Ovary (tissue), 9 donors: ENCODE results near the gene ALDH1A1. TPM values are rescaled to one million over a fixed set of nuclear protein-coding genes. Genes with fewer than 3 reads are reported as not detected.

Source experiments
- DNase-seq, 5 donors: peaks; one replicate each; pipeline ENCODE4 v3.0.0-alpha.2; 2019 to 2020
- H3K27ac ChIP-seq, 2 donors: fragments of 200-600 bp; one replicate each; pipeline versions ENCODE4 v1.5.1 to v1.8.0; 2019 to 2022
- H3K27me3 ChIP-seq: fragments of 200-600 bp; one replicate; pipeline ENCODE4 v1.8.0; 2022
- H3K36me3 ChIP-seq: fragments of 200-600 bp; sonication (generic); one replicate; pipeline ENCODE4 v1.5.1; 2019
- H3K4me1 ChIP-seq: one replicate; pipeline ENCODE4 v1.8.1; 2013; ENCODE audit warnings: mild to moderate bottlenecking, moderate library complexity; ENCODE audit not compliant: insufficient read depth
- H3K4me3 ChIP-seq: fragments of 200-600 bp; sonication (generic); one replicate; pipeline ENCODE4 v1.5.1; 2017
- H3K9me3 ChIP-seq, 2 donors: fragments of 200-600 bp in 1 of 2; sonication (generic) in 1 of 2; one replicate each; pipeline versions ENCODE4 v1.5.1 to v1.8.1; 2013 to 2019; ENCODE audit warnings: mild to moderate bottlenecking in 1 of 2, moderate library complexity in 1 of 2
- EP300 ChIP-seq: sonication (generic); formaldehyde crosslinking; IDR thresholded peaks from one replicate; pipeline ENCODE4 v1.6.1; 2017; ENCODE audit warnings: antibody characterized with exemption
- POLR2A ChIP-seq: fragments of 450-650 bp; IDR thresholded peaks from one replicate; pipeline ENCODE4 v1.6.1; 2017; ENCODE audit warnings: antibody characterized with exemption, mild to moderate bottlenecking, moderate library complexity
- WGBS, 3 donors: extraction: QIAGEN DNeasy Blood & Tissue Kit in 1 of 3; methylation state at CpG; one replicate each; pipeline versions ENCODE4 v1.1.5 to v1.1.7; 2013 to 2017; 5-methylcytosine and 5-hydroxymethylcytosine counted together
- intact Hi-C, 4 donors: fragments of 100-400 bp; cut with DNase I; formaldehyde crosslinking; loops; one replicate each; pipeline versions ENCODE4 v1.11.0 to v1.15.1; 2022 to 2023
- polyA plus RNA-seq, 2 donors: library from polyadenylated mRNA; stranded (reverse); fragments of 200-250 nt in 1 of 2; fragments of 350-450 nt in 1 of 2; fragmentation: Illumina TruSeq in 1 of 2; extraction: RNeasy Lipid Tissue Mini Kit (QIAGEN cat#74804) in 1 of 2; gene quantifications; one replicate each; pipeline ENCODE4 v1.2.3, GENCODE V29; 2013 to 2014
- total RNA-seq, 7 donors: library from RNA; depleted of rRNA in 2 of 7; stranded (reverse); fragments of >200 nt in 2 of 7; fragmentation: NEBNext Ultra II Directional in 3 of 7; extraction: Animal tissue kit (Norgen Biotek cat#: 25700) in 3 of 7; gene quantifications; one replicate each; pipeline versions ENCODE4 v1.1.0 to v1.2.4, GENCODE V29; 2016 to 2023
- TF ChIP-seq, protein P1 (sequence below), 3 donors: fragments of 450-650 bp in 2 of 3; fragments of 200-600 bp in 1 of 3; IDR thresholded peaks; one replicate each; pipeline versions ENCODE4 v1.5.1 to v1.8.0; 2016 to 2022; ENCODE audit warnings: antibody characterized with exemption in 3 of 3, mild to moderate bottlenecking in 1 of 3
- donor health status: DM: no; HTN: no; CAD: no; lungs with moderate emphysema.
- donor health status: DM: no; HTN: no; CAD: no.
- donor health status: Bipolar disorder and iron deficiency.
- donor health status: DM: yes; HTN: yes; CAD: no.
- donor health status: DM: no; HTN: no; CAD: no.
- donor health status: DM: yes; HTN: yes; CAD: no.

Gene ALDH1A1
- total and polyA plus RNA-seq, 9 donors, result 116 to 301 (median 184) TPM

DNA sequence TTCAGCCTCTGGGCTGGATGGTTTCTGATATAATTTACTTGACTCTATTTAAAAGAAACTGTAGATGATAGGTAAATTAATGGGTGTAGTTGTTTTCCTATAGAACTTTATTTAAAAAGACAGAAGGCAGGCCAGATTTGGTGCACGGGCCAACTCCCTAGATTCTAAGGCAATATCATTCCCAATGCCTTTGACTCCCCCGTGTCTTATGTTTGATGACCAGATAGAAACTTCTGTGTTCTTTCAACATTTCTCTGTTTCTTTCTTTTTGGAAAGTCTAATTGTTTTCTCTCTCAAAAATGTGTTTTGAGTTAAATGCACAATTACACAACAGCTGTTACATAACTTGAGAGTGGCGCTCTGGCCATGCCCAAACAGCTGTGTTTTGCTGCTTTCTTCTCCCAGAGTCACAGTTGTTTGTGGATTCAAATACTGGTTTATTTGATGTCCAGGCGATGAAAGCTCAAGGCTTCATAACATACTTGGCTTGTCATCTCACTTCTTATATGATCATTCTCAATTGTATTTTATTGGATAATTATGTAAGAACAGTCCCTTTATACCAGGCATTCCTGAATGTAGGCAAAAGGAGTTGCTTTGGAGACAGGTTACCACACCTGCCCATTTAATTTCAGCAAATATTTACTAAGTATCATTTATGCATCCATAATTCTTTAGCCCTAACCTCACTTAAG lies 1.7 kb upstream of the ALDH1A1 start:
- intact Hi-C loops, result loop anchor here in 1 of 4 donors (10.0 kb wide), 1 partner anchor 60 kb away; no protein-coding TSS in a partner anchor
- Histone ChIP-seq H3K27ac (peak overlapping the region in 1 of 2 donors; percentile 72), H3K4me1 (peaks cover 4% of the 10 kb centered on the region), H3K27me3 (no peaks in the 10 kb centered on the region), H3K4me3 (no peak overlapping the region), H3K9me3 (no peaks in the 10 kb centered on the region), H3K36me3 (no peaks in the 10 kb centered on the region)
- 7 to 23% (median 20%) methylated on average over 4 of the region's 4 CpGs for WGBS, 3 donors
- TF ChIP-seq EP300 (no peak), POLR2A (no peak)
- TF ChIP-seq, protein P1, sequence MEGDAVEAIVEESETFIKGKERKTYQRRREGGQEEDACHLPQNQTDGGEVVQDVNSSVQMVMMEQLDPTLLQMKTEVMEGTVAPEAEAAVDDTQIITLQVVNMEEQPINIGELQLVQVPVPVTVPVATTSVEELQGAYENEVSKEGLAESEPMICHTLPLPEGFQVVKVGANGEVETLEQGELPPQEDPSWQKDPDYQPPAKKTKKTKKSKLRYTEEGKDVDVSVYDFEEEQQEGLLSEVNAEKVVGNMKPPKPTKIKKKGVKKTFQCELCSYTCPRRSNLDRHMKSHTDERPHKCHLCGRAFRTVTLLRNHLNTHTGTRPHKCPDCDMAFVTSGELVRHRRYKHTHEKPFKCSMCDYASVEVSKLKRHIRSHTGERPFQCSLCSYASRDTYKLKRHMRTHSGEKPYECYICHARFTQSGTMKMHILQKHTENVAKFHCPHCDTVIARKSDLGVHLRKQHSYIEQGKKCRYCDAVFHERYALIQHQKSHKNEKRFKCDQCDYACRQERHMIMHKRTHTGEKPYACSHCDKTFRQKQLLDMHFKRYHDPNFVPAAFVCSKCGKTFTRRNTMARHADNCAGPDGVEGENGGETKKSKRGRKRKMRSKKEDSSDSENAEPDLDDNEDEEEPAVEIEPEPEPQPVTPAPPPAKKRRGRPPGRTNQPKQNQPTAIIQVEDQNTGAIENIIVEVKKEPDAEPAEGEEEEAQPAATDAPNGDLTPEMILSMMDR (IDR thresholded peaks at IDR 0.05), result no peak
- DNase-seq, result peak; percentile 22 to 61 (median 43)

GRCh38 chr9:72952381-72952690 lies 517 bp downstream of the ALDH1A1 start:
- Histone ChIP-seq H3K4me3 (peak overlapping the region; percentile 40), H3K4me1 (peaks cover 8% of the 10 kb centered on the region), H3K27me3 (no peaks in the 10 kb centered on the region), H3K9me3 (no peaks in the 10 kb centered on the region), H3K27ac (peak overlapping the region in 1 of 2 donors; percentile 52), H3K36me3 (no peaks in the 10 kb centered on the region)
- WGBS, 3 donors, result 3 to 4% (median 3%) methylated on average over 3 of the region's 3 CpGs
- TF ChIP-seq, protein P1 (IDR thresholded peaks at IDR 0.05), result no peak
- no peak for TF ChIP-seq EP300
- DNase-seq, result no peak
- intact Hi-C loops, result loop anchor here in 1 of 4 donors (10.0 kb wide), 1 partner anchor 62 kb away; no protein-coding TSS in a partner anchor

- Histone ChIP-seq H3K4me1 (peaks cover 8% of the 10 kb centered on the region), H3K9me3 (no peaks in the 10 kb centered on the region), H3K27me3 (no peaks in the 10 kb centered on the region), H3K27ac (peak overlapping the region in 1 of 2 donors; percentile 52), H3K4me3 (peak overlapping the region; percentile 40), H3K36me3 (no peaks in the 10 kb centered on the region)
- 7 to 19% (median 11%) methylated on average over 5 of the region's 5 CpGs for WGBS, 3 donors
- intact Hi-C loops, result loop anchor here in 1 of 4 donors (10.0 kb wide), 1 partner anchor 63 kb away; no protein-coding TSS in a partner anchor
- no peak for TF ChIP-seq POLR2A
- TF ChIP-seq EP300, result no peak
- TF ChIP-seq, protein P1 (IDR thresholded peaks at IDR 0.05), result no peak
- no peak for DNase-seq
Observed at GRCh38 chr9:72951520-72952380, 1.1 kb downstream of the ALDH1A1 start.

GRCh38 chr9:72950875-72951442 lies 1.9 kb downstream of the ALDH1A1 start:
- Histone ChIP-seq H3K27me3 (no peaks in the 10 kb centered on the region), H3K36me3 (no peaks in the 10 kb centered on the region), H3K27ac (peak overlapping the region in 1 of 2 donors; percentile 52), H3K4me3 (peak overlapping the region; percentile 40), H3K9me3 (no peaks in the 10 kb centered on the region), H3K4me1 (peaks cover 6% of the 10 kb centered on the region)
- no peak for DNase-seq
- WGBS, 3 donors, result 10 to 33% (median 13%) methylated on average over 7 of the region's 7 CpGs
- intact Hi-C loops, result loop anchor here in 1 of 4 donors (10.0 kb wide), 1 partner anchor 64 kb away; no protein-coding TSS in a partner anchor
- TF ChIP-seq, protein P1 (IDR thresholded peaks at IDR 0.05), result no peak
- TF ChIP-seq EP300 (no peak), POLR2A (no peak)
